ENCODE data around the gene GLIS1. TPM values are rescaled to one million over a fixed set of nuclear protein-coding genes. Genes with fewer than 3 reads are reported as not detected.

The GLIS1 gene
- total RNA-seq, 1 donor from 2014 or later = 0.07 TPM

DNA sequence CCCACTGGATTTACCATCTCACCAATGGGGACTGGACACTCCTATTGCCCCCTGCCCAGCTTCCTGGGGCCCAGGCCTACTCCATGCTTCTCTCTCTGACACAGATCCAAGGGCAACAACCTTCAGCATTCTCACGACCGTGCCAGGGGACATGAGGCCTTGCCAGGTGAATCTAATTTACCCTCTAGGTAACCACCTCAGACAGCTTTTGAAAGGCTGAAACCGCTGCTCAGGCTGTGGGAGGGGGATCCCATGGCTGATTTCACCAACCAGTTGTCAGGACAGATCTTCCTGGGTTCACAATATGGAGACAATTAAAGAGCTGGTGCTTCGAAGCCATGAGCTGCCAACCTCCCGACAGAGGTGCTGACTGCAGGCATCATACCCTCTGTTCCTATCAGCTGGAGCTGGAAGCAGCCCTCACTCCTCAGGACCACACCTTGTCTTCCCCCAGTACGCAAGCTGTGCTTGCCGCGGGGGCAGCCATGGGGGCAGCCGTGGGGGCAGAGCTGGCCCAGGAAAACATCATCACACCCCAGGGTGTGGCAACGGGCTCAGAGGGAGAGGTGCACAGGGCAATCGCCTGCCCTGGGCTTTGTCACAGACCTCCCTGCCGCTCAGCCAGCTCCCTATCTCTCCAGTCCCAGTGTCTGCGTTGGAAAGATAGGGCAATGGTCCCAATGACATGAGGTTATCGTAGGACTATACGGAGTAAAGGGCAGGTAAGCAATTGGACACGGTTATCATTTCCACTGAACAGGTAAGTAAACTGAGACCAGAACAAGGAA lies 159.5 kb downstream of the GLIS1 start:
- Mint-ChIP-seq H3K27me3 (ENCODE audit: low read depth, unreplicated experiment) (peaks cover 59% of the 10 kb centered on the region), H3K4me3 (ENCODE audit: unreplicated experiment) (no peak overlapping the region), H3K4me1 (ENCODE audit: low read depth, unreplicated experiment) (no peaks in the 10 kb centered on the region), H3K27ac (ENCODE audit: unreplicated experiment) (no peak overlapping the region), H3K9me3 (ENCODE audit: unreplicated experiment) (no peaks in the 10 kb centered on the region), H3K36me3 (ENCODE audit: low read depth, unreplicated experiment) (no peaks in the 10 kb centered on the region)
- no peaks in the 10 kb centered on the region for H3K9me3 ChIP-seq (ENCODE audit: insufficient read depth, low read depth, low read length)
- no peaks in the 10 kb centered on the region for H3K4me1 ChIP-seq (ENCODE audit: insufficient read depth, low read length)
- H4K20me1 ChIP-seq (ENCODE audit: insufficient read depth, low read length) = peaks cover 89% of the 10 kb centered on the region
- no peak overlapping the region for H2AFZ ChIP-seq (ENCODE audit: low read depth, low read length)
- H3K4me3 ChIP-seq (ENCODE audit: insufficient read depth, low read depth, low read length) = no peak overlapping the region
- H3K4me2 ChIP-seq (ENCODE audit: low read length) = no peak overlapping the region
- TF ChIP-seq EZH2 (IDR thresholded peaks at IDR 0.05; ENCODE audit: insufficient read depth, low read length) = no peak
- TF ChIP-seq, protein P1, sequence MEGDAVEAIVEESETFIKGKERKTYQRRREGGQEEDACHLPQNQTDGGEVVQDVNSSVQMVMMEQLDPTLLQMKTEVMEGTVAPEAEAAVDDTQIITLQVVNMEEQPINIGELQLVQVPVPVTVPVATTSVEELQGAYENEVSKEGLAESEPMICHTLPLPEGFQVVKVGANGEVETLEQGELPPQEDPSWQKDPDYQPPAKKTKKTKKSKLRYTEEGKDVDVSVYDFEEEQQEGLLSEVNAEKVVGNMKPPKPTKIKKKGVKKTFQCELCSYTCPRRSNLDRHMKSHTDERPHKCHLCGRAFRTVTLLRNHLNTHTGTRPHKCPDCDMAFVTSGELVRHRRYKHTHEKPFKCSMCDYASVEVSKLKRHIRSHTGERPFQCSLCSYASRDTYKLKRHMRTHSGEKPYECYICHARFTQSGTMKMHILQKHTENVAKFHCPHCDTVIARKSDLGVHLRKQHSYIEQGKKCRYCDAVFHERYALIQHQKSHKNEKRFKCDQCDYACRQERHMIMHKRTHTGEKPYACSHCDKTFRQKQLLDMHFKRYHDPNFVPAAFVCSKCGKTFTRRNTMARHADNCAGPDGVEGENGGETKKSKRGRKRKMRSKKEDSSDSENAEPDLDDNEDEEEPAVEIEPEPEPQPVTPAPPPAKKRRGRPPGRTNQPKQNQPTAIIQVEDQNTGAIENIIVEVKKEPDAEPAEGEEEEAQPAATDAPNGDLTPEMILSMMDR (IDR thresholded peaks at IDR 0.05; ENCODE audit: insufficient read depth, low read depth, low read length) = no peak
- no peak overlapping the region for H3K27ac ChIP-seq (ENCODE audit: low read depth, low read length)
- no peaks in the 10 kb centered on the region for H3K36me3 ChIP-seq (ENCODE audit: insufficient read depth, low read length)
- no peak overlapping the region for H3K9ac ChIP-seq (ENCODE audit: low read length)
- no peaks in the 10 kb centered on the region for H3K27me3 ChIP-seq (ENCODE audit: insufficient read depth, low read length)
- FAIRE-seq (no peak), DNase-seq (ENCODE audit: low read depth) (no peak)
- peaks cover 17% of the 10 kb centered on the region for H3K79me2 ChIP-seq (ENCODE audit: insufficient read depth, low read length)

GRCh38 chr1:53578358-53578757 lies 160.6 kb downstream of the GLIS1 start:
- no peak for TF ChIP-seq EZH2 (IDR thresholded peaks at IDR 0.05; ENCODE audit: insufficient read depth, low read length)
- TF ChIP-seq, protein P1 (IDR thresholded peaks at IDR 0.05; ENCODE audit: insufficient read depth, low read depth, low read length) = no peak
- no peaks in the 10 kb centered on the region for H3K4me1 ChIP-seq (ENCODE audit: insufficient read depth, low read length)
- H3K27me3 Mint-ChIP-seq (ENCODE audit: low read depth, unreplicated experiment) = peaks cover 56% of the 10 kb centered on the region
- H4K20me1 ChIP-seq (ENCODE audit: insufficient read depth, low read length) = peaks cover 89% of the 10 kb centered on the region
- H3K36me3 ChIP-seq (ENCODE audit: insufficient read depth, low read length) = no peaks in the 10 kb centered on the region
- H2AFZ ChIP-seq (ENCODE audit: low read depth, low read length) = no peak overlapping the region
- no peaks in the 10 kb centered on the region for H3K4me1 Mint-ChIP-seq (ENCODE audit: low read depth, unreplicated experiment)
- FAIRE-seq = no peak
- H3K9me3 Mint-ChIP-seq (ENCODE audit: unreplicated experiment) = no peaks in the 10 kb centered on the region
- no peak overlapping the region for H3K27ac ChIP-seq (ENCODE audit: low read depth, low read length)
- no peak for DNase-seq (ENCODE audit: low read depth)
- no peaks in the 10 kb centered on the region for H3K27me3 ChIP-seq (ENCODE audit: insufficient read depth, low read length)
- H3K9me3 ChIP-seq (ENCODE audit: insufficient read depth, low read depth, low read length) = no peaks in the 10 kb centered on the region
- H3K4me3 Mint-ChIP-seq (ENCODE audit: unreplicated experiment) = no peak overlapping the region
- peaks cover 12% of the 10 kb centered on the region for H3K79me2 ChIP-seq (ENCODE audit: insufficient read depth, low read length)
- H3K9ac ChIP-seq (ENCODE audit: low read length) = no peak overlapping the region
- no peak overlapping the region for H3K4me3 ChIP-seq (ENCODE audit: insufficient read depth, low read depth, low read length)
- no peak overlapping the region for H3K4me2 ChIP-seq (ENCODE audit: low read length)
- H3K36me3 Mint-ChIP-seq (ENCODE audit: low read depth, unreplicated experiment) = no peaks in the 10 kb centered on the region
- H3K27ac Mint-ChIP-seq (ENCODE audit: unreplicated experiment) = no peak overlapping the region

- Histone ChIP-seq H3K4me2 (ENCODE audit: low read length) (no peak overlapping the region), H3K27me3 (ENCODE audit: insufficient read depth, low read length) (no peaks in the 10 kb centered on the region), H4K20me1 (ENCODE audit: insufficient read depth, low read length) (peaks cover 89% of the 10 kb centered on the region), H3K79me2 (ENCODE audit: insufficient read depth, low read length) (peaks cover 12% of the 10 kb centered on the region), H3K4me3 (ENCODE audit: insufficient read depth, low read depth, low read length) (no peak overlapping the region), H3K4me1 (ENCODE audit: insufficient read depth, low read length) (no peaks in the 10 kb centered on the region), H3K9ac (ENCODE audit: low read length) (no peak overlapping the region), H3K27ac (ENCODE audit: low read depth, low read length) (no peak overlapping the region), H2AFZ (ENCODE audit: low read depth, low read length) (no peak overlapping the region), H3K36me3 (ENCODE audit: insufficient read depth, low read length) (no peaks in the 10 kb centered on the region), H3K9me3 (ENCODE audit: insufficient read depth, low read depth, low read length) (no peaks in the 10 kb centered on the region)
- DNase-seq (ENCODE audit: low read depth) = no peak
- Mint-ChIP-seq H3K27me3 (ENCODE audit: low read depth, unreplicated experiment) (peaks cover 53% of the 10 kb centered on the region), H3K4me3 (ENCODE audit: unreplicated experiment) (no peak overlapping the region), H3K36me3 (ENCODE audit: low read depth, unreplicated experiment) (no peaks in the 10 kb centered on the region), H3K9me3 (ENCODE audit: unreplicated experiment) (no peaks in the 10 kb centered on the region), H3K4me1 (ENCODE audit: low read depth, unreplicated experiment) (no peaks in the 10 kb centered on the region), H3K27ac (ENCODE audit: unreplicated experiment) (no peak overlapping the region)
- no peak for FAIRE-seq
- TF ChIP-seq, protein P1 (IDR thresholded peaks at IDR 0.05; ENCODE audit: insufficient read depth, low read depth, low read length) = no peak
- no peak for TF ChIP-seq EZH2 (IDR thresholded peaks at IDR 0.05; ENCODE audit: insufficient read depth, low read length)
These were observed 161.2 kb downstream of the GLIS1 start for GRCh38 chr1:53577761-53578100.
